HK-2 (cell line): ENCODE results near the gene DENND2D.
A peak's percentile ranks its signal among the peaks of the same experiment; 100 is the strongest.

Experiments used
- DNase-seq: peaks from one replicate; pipeline ENCODE4 v3.0.0-alpha.2; 2018; ENCODE audit not compliant: unreplicated experiment

Gene DENND2D

GRCh38 chr1:111175349-111175748, 25.1 kb downstream of the DENND2D start:
- no peak for DNase-seq

GRCh38 chr1:111174070-111174469, 26.4 kb downstream of the DENND2D start:
- DNase-seq: no peak

- DNase-seq: no peak
Observed at GRCh38 chr1:111172463-111172862, 28.0 kb downstream of the DENND2D start.

GRCh38 chr1:111164151-111164550, 36.3 kb downstream of the DENND2D start:
- no peak for DNase-seq

GRCh38 chr1:111163363-111163762, 37.1 kb downstream of the DENND2D start:
- DNase-seq: no peak

- DNase-seq: no peak
Observed at GRCh38 chr1:111162488-111162880, 38.0 kb downstream of the DENND2D start.

GRCh38 chr1:111161843-111162487, 38.5 kb downstream of the DENND2D start:
- DNase-seq: no peak

GRCh38 chr1:111157431-111157830, 43.0 kb downstream of the DENND2D start:
- no peak for DNase-seq

GRCh38 chr1:111154021-111154999, 46.1 kb downstream of the DENND2D start:
- DNase-seq: no peak

GRCh38 chr1:111151838-111152237, 48.6 kb downstream of the DENND2D start:
- DNase-seq: no peak

GRCh38 chr1:111148376-111148881, 52.0 kb downstream of the DENND2D start:
- DNase-seq: no peak

- no peak for DNase-seq
Observed at GRCh38 chr1:111147948-111148347, 52.5 kb downstream of the DENND2D start.

GRCh38 chr1:111145963-111146768, 54.3 kb downstream of the DENND2D start:
- no peak for DNase-seq

- DNase-seq: no peak
Observed at GRCh38 chr1:111145542-111145941, 54.9 kb downstream of the DENND2D start.

- no peak for DNase-seq
Observed at GRCh38 chr1:111142356-111142975, 58.0 kb downstream of the DENND2D start.

- no peak for DNase-seq
Observed at GRCh38 chr1:111141245-111142220, 58.9 kb downstream of the DENND2D start.

GRCh38 chr1:111140680-111140967, 59.8 kb downstream of the DENND2D start:
- DNase-seq: peak; percentile 62

- peak; percentile 92 for DNase-seq
Observed at GRCh38 chr1:111139956-111140679, 60.3 kb downstream of the DENND2D start, which contains the start of the genes CEPT1 and DRAM2. Gene CEPT1, plus strand, starts transcription at chr1:111140223. Its CDS starts 7,492 bp downstream, at chr1:111147715. Gene DRAM2, minus strand, starts transcription at chr1:111140093. Its CDS starts 8,539 bp downstream, at chr1:111131554.

- no peak for DNase-seq
Observed at GRCh38 chr1:111139324-111139955, 61.0 kb downstream of the DENND2D start.
